ENCODE data around the gene NEK9.

The NEK9 gene

DNA sequence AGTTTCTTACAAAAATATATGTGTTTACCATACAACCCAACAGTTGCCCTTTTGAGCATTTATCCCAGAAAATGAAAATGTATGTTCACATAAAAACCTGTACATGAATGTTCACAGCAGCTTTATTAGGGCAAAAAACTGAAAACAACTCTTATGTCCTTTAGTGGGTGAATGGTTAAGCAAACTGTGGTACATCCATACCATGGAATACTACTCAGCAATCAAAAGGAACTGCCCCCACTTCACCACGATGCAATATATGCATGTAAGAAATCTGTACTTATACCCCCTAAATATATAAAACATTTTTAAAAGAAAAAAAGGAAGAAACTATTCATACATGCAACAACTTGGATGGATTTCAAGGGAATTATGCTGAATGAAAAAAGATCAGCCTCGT, 6.7 kb upstream of the NEK9 start:
- no peak for TF ChIP-seq ZNF274 (IDR thresholded peaks at IDR 0.05; ENCODE audit: low read depth, low read length)
- no peak overlapping the region for H3K4me3 ChIP-seq (ENCODE audit: low read length)

DNA sequence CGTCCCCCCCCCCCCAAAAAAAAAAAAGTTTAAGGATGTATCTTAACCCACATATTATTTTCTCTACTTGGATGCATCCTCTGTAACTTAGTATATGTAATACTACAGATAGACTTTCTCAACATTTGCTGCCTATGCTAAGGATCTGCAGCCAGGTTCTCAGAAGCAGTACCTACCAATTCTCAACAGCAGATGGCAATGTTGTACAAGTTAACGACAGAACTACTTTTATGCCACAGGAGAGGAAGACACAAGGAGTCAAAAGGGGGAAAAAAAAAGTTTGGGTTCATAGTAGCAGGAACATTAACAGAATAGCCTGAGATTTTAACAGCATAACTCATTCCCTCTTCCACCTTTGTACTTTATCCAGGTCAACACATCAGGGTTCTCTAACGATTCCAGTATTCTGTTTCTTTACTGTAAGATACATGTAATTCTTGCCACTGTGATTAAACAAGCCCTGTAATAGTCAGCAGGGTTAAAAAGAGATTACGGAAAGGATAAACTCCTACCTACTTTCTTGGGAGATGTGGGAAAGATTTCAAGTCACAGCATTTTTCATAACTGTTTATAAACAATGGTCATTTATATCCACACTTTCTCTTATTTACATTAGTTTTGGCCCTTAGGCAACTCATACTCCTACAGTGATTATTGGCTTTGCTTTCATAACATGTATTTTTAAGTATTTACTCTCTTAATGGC, 5.7 kb upstream of the NEK9 start:
- no peak overlapping the region for H3K4me3 ChIP-seq (ENCODE audit: low read length)
- no peak for TF ChIP-seq ZNF274 (IDR thresholded peaks at IDR 0.05; ENCODE audit: low read depth, low read length)

DNA sequence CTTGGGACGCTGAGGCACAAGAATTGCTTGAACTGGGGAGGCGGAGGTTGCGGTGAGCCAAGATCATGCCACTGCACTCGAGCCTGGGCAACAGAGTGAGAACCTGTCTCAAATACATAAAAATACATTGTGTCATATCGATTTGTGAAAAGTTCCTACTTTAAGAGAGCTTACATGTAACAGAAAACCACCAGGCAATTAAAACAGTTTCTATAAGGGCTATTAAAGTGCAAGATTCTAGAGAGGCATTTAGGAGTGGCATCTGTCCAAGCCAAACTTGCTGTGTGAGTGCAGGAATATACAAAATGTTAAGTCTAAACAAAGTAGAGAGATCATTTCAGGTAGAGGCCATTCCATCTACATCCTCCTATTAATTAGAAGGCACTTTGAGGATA, 1.7 kb upstream of the NEK9 start:
- H3K4me3 ChIP-seq (ENCODE audit: low read length), result peak overlapping the region; percentile 18; the same call in 1 of the 2 replicates
- TF ChIP-seq ZNF274 (IDR thresholded peaks at IDR 0.05; ENCODE audit: low read depth, low read length), result no peak

DNA sequence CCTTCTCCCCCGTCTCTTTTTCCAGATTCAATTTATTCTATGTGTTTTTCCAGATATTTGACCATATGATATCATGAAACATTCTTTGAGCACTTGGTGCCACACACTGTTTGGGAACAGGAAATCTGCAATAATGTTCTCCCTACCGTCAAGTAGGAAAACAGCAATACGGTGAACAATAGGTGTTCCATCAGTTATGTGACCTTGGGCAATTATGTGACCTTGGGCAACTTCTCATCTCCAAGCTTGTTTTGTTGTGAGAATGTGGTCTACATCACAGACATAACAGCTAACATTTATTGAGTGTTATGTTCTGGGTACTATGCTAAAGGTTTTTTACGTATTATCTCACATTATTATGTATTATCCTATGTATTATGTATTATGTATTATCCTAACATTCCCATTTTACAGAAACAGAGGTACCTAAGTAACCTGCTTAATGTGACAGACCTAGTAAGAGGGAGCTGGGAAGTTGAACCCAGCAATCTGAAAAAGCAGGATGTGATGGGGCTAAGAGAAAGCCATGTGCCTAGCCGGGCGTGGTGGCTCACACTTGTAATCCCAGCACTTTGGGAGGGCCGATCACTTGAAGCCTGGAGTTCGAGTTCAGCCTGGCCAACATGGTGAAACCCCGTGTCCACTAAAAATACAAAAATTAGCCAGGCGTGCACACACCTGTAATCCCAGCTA, 1.2 kb upstream of the NEK9 start:
- TF ChIP-seq ZNF274 (IDR thresholded peaks at IDR 0.05; ENCODE audit: low read depth, low read length), result no peak

GRCh38 chr14:75127474-75127820, 599 bp upstream of the NEK9 start:
- H3K4me3 ChIP-seq (ENCODE audit: low read length), result peak overlapping the region; percentile 97

More for the DNA sequence above, 1.2 kb upstream of the NEK9 start:
- H3K4me3 ChIP-seq (ENCODE audit: low read length), result peak overlapping the region; percentile 97

- no peak for TF ChIP-seq ZNF274 (IDR thresholded peaks at IDR 0.05; ENCODE audit: low read depth, low read length)
- peak overlapping the region; percentile 97 for H3K4me3 ChIP-seq (ENCODE audit: low read length)
Measured at GRCh38 chr14:75126121-75126544, 715 bp downstream of the NEK9 start.

- H3K4me3 ChIP-seq (ENCODE audit: low read length), result peak overlapping the region; percentile 97; the same call in 1 of the 2 replicates
- no peak for TF ChIP-seq ZNF274 (IDR thresholded peaks at IDR 0.05; ENCODE audit: low read depth, low read length)
Measured at GRCh38 chr14:75125617-75126016, 1.2 kb downstream of the NEK9 start.

DNA sequence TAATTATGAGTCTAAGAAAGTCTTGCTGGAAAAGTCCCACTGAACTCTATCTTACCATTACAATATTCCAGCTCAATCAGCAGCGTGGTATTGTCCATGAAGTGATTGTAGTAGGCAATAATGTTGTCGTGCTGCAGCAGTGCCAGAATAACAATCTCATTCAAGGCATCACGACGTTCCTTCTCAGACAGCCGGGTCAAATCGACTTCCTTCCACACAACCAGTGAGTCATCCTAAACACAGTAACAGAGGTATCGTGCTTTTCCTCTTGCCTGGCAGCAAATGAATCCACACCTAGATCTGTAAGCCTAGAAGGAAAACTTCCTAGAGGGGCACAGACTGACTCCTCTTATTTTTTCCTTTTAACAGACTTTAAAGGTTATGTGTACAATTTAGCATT, 2.9 kb downstream of the NEK9 start:
- H3K4me3 ChIP-seq (ENCODE audit: low read length), result no peak overlapping the region
- TF ChIP-seq ZNF274 (IDR thresholded peaks at IDR 0.05; ENCODE audit: low read depth, low read length), result no peak

- no peak for TF ChIP-seq ZNF274 (IDR thresholded peaks at IDR 0.05; ENCODE audit: low read depth, low read length)
- no peak overlapping the region for H3K4me3 ChIP-seq (ENCODE audit: low read length)
Measured at GRCh38 chr14:75121552-75121951, 5.3 kb downstream of the NEK9 start.

DNA sequence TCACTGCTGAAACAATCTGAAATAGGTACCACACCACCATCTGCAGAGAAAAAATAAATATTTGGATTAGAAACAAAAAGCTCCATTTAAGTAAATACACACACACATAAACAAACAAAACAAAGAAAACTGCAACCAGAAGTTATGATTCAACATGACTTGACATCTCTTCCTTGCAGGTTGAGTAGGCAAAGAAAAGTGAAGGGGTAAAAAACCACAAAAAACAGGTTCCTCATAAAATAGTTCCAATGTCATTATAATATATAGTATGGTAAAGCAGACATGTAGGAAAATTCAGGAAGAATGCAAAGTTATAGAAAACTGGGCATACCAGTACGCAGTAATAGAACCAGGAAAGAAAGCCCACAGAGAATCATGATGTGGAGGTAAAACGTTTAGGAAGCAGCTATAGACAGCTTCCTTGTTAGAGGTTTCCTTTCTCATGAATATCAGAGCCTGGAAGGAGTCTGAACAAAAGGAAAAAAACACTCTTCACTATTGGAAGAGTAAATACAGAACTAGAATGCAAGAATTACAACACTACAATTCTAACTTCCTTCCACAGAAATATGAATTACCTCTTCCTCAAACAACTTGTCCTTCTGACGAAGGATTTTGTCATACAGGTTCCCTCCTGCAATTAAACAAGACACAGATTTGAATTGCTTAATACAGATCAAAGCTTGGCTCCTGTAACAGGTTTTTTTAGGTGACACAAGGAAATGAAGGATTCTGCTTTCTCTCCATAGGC, 6.1 kb downstream of the NEK9 start:
- TF ChIP-seq ZNF274 (IDR thresholded peaks at IDR 0.05; ENCODE audit: low read depth, low read length), result no peak
- no peak overlapping the region for H3K4me3 ChIP-seq (ENCODE audit: low read length)

- H3K4me3 ChIP-seq (ENCODE audit: low read length), result no peak overlapping the region
- no peak for TF ChIP-seq ZNF274 (IDR thresholded peaks at IDR 0.05; ENCODE audit: low read depth, low read length)
Measured at GRCh38 chr14:75119056-75119455, 7.8 kb downstream of the NEK9 start.

- H3K4me3 ChIP-seq (ENCODE audit: low read length), result no peak overlapping the region
- TF ChIP-seq ZNF274 (IDR thresholded peaks at IDR 0.05; ENCODE audit: low read depth, low read length), result no peak
Measured at GRCh38 chr14:75113932-75114539, 12.8 kb downstream of the NEK9 start.

GRCh38 chr14:75109877-75110276, 17.0 kb downstream of the NEK9 start:
- no peak for TF ChIP-seq ZNF274 (IDR thresholded peaks at IDR 0.05; ENCODE audit: low read depth, low read length)
- no peak overlapping the region for H3K4me3 ChIP-seq (ENCODE audit: low read length)

DNA sequence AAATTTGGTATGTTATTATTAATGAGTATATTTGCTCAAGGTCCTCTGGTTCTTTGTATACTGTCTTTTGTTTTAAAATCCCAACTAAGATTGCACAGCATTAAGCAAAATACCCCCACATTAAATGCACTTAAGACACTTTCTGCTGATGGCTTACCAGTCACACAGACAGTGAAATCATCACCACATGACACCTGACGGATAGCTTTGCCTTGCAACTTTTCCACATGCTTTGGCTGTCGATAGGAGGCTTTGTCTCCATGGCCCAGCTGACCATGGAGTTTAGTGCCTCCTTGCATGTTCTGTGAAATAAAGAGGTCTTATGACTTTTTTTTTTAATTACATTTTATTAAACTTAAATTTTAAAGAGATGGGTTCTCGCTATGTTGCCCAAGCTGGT, 19.7 kb downstream of the NEK9 start:
- TF ChIP-seq ZNF274 (IDR thresholded peaks at IDR 0.05; ENCODE audit: low read depth, low read length), result no peak

More for the DNA sequence above, 19.7 kb downstream of the NEK9 start:
- no peak overlapping the region for H3K4me3 ChIP-seq (ENCODE audit: low read length)

Data from GM08714 (cell line).